GM12874 (cell line): ENCODE results near the gene PDZD2.

Experiments
- TF ChIP-seq, protein P1 (sequence below): IDR thresholded peaks from 2 replicates; pipeline ENCODE4 v1.5.1; 2011; ENCODE audit warnings: low read depth, mild to moderate bottlenecking, control low read depth, low read length, moderate library complexity; ENCODE audit not compliant: insufficient read depth

The PDZD2 gene

GRCh38 chr5:31983851-31984250, 344.9 kb downstream of the PDZD2 start:
- TF ChIP-seq, protein P1, sequence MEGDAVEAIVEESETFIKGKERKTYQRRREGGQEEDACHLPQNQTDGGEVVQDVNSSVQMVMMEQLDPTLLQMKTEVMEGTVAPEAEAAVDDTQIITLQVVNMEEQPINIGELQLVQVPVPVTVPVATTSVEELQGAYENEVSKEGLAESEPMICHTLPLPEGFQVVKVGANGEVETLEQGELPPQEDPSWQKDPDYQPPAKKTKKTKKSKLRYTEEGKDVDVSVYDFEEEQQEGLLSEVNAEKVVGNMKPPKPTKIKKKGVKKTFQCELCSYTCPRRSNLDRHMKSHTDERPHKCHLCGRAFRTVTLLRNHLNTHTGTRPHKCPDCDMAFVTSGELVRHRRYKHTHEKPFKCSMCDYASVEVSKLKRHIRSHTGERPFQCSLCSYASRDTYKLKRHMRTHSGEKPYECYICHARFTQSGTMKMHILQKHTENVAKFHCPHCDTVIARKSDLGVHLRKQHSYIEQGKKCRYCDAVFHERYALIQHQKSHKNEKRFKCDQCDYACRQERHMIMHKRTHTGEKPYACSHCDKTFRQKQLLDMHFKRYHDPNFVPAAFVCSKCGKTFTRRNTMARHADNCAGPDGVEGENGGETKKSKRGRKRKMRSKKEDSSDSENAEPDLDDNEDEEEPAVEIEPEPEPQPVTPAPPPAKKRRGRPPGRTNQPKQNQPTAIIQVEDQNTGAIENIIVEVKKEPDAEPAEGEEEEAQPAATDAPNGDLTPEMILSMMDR = no peak

- TF ChIP-seq, protein P1 = no peak
These were observed 345.8 kb downstream of the PDZD2 start for GRCh38 chr5:31984691-31985090.

GRCh38 chr5:31986101-31986500, 347.2 kb downstream of the PDZD2 start:
- TF ChIP-seq, protein P1 = no peak

GRCh38 chr5:31987985-31988710, 349.2 kb downstream of the PDZD2 start:
- TF ChIP-seq, protein P1 = no peak

DNA sequence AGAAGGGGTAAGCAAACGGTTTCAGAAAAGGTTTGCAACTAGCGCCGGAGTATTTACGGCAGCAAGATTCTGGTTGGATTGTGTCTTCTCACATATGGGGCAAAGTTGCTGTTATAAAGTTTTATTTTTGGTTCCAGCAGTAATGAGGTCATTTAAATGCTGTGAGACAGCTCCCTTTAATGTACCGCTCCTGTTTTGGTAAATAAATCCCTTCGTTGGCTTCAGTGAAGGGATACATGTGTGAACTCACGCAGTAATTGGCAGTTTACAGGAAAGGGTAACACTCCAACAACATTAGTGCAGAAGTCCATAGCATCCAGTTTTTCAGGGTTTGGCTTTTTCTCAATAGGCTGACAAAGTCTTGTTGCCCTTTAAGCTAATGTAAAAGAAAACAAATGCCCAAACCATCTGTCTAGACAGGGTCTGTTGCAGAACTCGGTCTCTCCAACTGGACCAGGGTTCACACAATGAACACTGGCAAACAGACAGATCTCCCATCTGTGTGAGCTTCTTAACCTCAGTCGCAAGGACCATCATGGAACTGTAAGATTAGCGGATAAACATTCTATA, 351.2 kb downstream of the PDZD2 start:
- TF ChIP-seq, protein P1 = no peak

DNA sequence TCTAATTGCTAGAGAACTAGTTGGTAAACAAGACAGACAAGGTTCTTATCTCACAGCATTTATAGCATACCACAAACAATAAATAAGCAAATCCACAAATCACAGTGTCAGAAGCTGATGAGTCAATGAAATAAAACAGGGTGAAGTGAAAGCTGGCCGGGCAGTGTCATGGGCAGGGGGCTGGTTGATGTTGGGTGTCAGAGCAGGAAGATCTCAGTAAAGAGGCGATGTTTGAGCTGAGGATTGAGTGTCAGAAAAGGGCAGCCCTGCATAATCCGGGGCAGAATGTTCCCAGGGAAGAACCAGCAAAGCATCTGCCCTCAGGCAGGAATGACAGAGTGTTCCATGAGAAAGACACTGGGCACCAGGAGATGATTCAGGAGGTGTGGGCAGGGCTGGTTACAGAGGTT, 351.8 kb downstream of the PDZD2 start:
- TF ChIP-seq, protein P1 = no peak

GRCh38 chr5:31992377-31992776, 353.4 kb downstream of the PDZD2 start:
- TF ChIP-seq, protein P1 = no peak
